Loucy (cell line): Measurements from ENCODE around the gene NEK5.
A peak's percentile ranks its signal among the peaks of the same experiment; 100 is the strongest.

Experiments
- H2AFZ ChIP-seq: fragments of 200-600 bp; sonication (generic); 2 replicates; pipeline ENCODE4 v1.6.0; 2016; ENCODE audit warnings: antibody characterized with exemption, mild to moderate bottlenecking, low read length, moderate library complexity
- H3F3A ChIP-seq: fragments of 200-600 bp; 2 replicates; pipeline ENCODE4 v1.6.0; 2016; ENCODE audit warnings: antibody characterized with exemption, low read depth, mild to moderate bottlenecking
- H3K27me3 ChIP-seq: fragments of 200-600 bp; sonication (generic); 2 replicates; pipeline ENCODE4 v1.6.1; 2014; ENCODE audit warnings: low read length, mild to moderate bottlenecking; ENCODE audit not compliant: insufficient read depth, poor library complexity, severe bottlenecking
- H3K36me3 ChIP-seq: fragments of 200-600 bp; sonication (generic); 2 replicates; pipeline ENCODE4 v1.6.1; 2016; ENCODE audit warnings: low read length; ENCODE audit not compliant: insufficient read depth
- H3K4me1 ChIP-seq: fragments of 200-600 bp; sonication (generic); 2 replicates; pipeline ENCODE4 v1.5.1; 2014; ENCODE audit warnings: low read length, mild to moderate bottlenecking; ENCODE audit not compliant: insufficient read depth, poor library complexity, severe bottlenecking
- H3K4me2 ChIP-seq: fragments of 200-600 bp; sonication (generic); 2 replicates; pipeline ENCODE4 v1.6.0; 2014; ENCODE audit warnings: antibody characterized with exemption, low read length, low read depth, mild to moderate bottlenecking; ENCODE audit not compliant: poor library complexity, severe bottlenecking
- H3K4me3 ChIP-seq: fragments of 200-600 bp; sonication (generic); 2 replicates; pipeline ENCODE4 v1.5.1; 2014; ENCODE audit warnings: low read length, mild to moderate bottlenecking, mixed read lengths; ENCODE audit not compliant: poor library complexity, severe bottlenecking
- H3K79me2 ChIP-seq: fragments of 200-600 bp; sonication (generic); 2 replicates; pipeline ENCODE4 v1.6.1; 2014; ENCODE audit warnings: low read length; ENCODE audit not compliant: insufficient read depth
- H3K9ac ChIP-seq: fragments of 200-600 bp; sonication (generic); 2 replicates; pipeline ENCODE4 v1.6.0; 2014; ENCODE audit warnings: mild to moderate bottlenecking, low read depth, low read length, moderate library complexity; ENCODE audit not compliant: poor library complexity, severe bottlenecking
- H3K9me2 ChIP-seq: fragments of 200-600 bp; sonication (generic); replicated peaks from 2 replicates; pipeline ENCODE4 v1.6.1; 2016; ENCODE audit warnings: low read depth, low read length, mixed read lengths
- H3K9me3 ChIP-seq: fragments of 200-600 bp; sonication (generic); 2 replicates; pipeline ENCODE4 v1.6.1; 2014; ENCODE audit warnings: mild to moderate bottlenecking, antibody characterized with exemption, low read length, low read depth; ENCODE audit not compliant: insufficient read depth
- H4K20me1 ChIP-seq: fragments of 200-600 bp; sonication (generic); 2 replicates; pipeline ENCODE4 v1.6.0; 2014; ENCODE audit warnings: antibody characterized with exemption, low read length, mild to moderate bottlenecking; ENCODE audit not compliant: insufficient read depth, poor library complexity, severe bottlenecking
- EZH2phosphoT487 ChIP-seq: fragments of 200-600 bp; IDR thresholded peaks from 2 replicates; pipeline ENCODE4 v1.6.1; 2018; ENCODE audit warnings: antibody characterized with exemption, mild to moderate bottlenecking, moderate library complexity, borderline replicate concordance
- TF ChIP-seq, protein P1 (sequence below): fragments of 200-600 bp; sonication (generic); conservative IDR thresholded peaks from 2 replicates; pipeline ENCODE4 v1.5.1; 2014; ENCODE audit warnings: mild to moderate bottlenecking, antibody characterized with exemption, low read length

The NEK5 gene

DNA sequence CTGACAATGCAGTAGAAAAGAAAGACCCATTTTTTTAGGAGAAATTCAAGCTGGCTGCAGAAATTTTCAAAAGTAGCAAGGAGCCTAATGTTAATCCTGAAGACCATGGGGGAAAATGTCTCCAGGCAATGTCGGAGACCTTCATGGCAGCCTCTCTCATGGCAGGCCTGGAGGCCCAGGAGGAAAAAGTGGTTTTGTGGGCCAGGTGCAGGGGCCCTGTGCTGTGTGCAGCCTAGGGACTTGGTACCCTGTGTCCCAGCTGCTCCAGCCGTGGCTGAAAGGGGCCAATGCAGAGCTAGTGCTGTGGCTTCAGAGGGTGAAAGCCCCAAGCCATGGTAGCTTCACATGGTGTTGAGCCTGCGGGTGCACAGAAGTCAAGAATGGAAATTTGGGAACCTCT, 112.6 kb downstream of the NEK5 start:
- H3F3A ChIP-seq = no peaks in the 10 kb centered on the region
- no peaks in the 10 kb centered on the region for H3K9me2 ChIP-seq
- TF ChIP-seq, protein P1, sequence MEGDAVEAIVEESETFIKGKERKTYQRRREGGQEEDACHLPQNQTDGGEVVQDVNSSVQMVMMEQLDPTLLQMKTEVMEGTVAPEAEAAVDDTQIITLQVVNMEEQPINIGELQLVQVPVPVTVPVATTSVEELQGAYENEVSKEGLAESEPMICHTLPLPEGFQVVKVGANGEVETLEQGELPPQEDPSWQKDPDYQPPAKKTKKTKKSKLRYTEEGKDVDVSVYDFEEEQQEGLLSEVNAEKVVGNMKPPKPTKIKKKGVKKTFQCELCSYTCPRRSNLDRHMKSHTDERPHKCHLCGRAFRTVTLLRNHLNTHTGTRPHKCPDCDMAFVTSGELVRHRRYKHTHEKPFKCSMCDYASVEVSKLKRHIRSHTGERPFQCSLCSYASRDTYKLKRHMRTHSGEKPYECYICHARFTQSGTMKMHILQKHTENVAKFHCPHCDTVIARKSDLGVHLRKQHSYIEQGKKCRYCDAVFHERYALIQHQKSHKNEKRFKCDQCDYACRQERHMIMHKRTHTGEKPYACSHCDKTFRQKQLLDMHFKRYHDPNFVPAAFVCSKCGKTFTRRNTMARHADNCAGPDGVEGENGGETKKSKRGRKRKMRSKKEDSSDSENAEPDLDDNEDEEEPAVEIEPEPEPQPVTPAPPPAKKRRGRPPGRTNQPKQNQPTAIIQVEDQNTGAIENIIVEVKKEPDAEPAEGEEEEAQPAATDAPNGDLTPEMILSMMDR = no peak
- TF ChIP-seq EZH2phosphoT487 = no peak
- H3K27me3 ChIP-seq = peaks cover 4% of the 10 kb centered on the region
- no peak overlapping the region for H3K4me3 ChIP-seq
- peaks cover 15% of the 10 kb centered on the region for H4K20me1 ChIP-seq
- H3K4me1 ChIP-seq = peaks cover 10% of the 10 kb centered on the region
- H3K4me2 ChIP-seq = no peak overlapping the region
- H2AFZ ChIP-seq = no peak overlapping the region
- H3K36me3 ChIP-seq = peaks cover 12% of the 10 kb centered on the region; the same call in 1 of the 2 replicates
- peaks cover 60% of the 10 kb centered on the region for H3K79me2 ChIP-seq
- no peak overlapping the region for H3K9ac ChIP-seq
- no peaks in the 10 kb centered on the region for H3K9me3 ChIP-seq

DNA sequence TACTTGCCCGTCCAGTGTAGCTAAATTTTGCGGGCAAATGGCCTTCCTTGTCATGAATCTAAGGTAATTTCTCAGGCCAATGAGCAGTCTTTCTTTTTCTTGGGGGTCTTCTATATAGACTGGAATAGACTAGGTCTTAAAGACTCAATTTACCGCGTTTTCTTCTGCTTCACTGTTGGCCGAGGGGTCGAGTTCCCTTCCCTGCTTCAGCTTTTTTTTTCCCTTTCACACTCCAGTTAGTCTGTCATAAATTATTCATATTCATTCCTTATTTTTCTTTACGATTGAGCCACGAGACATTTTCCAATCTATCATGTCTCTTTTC, 116.4 kb downstream of the NEK5 start:
- peak overlapping the region; percentile 91 for H2AFZ ChIP-seq
- peaks cover 20% of the 10 kb centered on the region for H3K27me3 ChIP-seq
- H3K9me2 ChIP-seq = no peaks in the 10 kb centered on the region
- peak overlapping the region; percentile 88 for H3K4me2 ChIP-seq
- H3K36me3 ChIP-seq = no peaks in the 10 kb centered on the region
- H3K4me1 ChIP-seq = peaks cover 19% of the 10 kb centered on the region
- peaks cover 12% of the 10 kb centered on the region for H4K20me1 ChIP-seq
- no peaks in the 10 kb centered on the region for H3K9me3 ChIP-seq
- H3K4me3 ChIP-seq = peak overlapping the region; percentile 91
- TF ChIP-seq, protein P1 = no peak
- TF ChIP-seq EZH2phosphoT487 = no peak
- peak overlapping the region; percentile 82 for H3K9ac ChIP-seq
- no peaks in the 10 kb centered on the region for H3F3A ChIP-seq
- H3K79me2 ChIP-seq = peaks cover 50% of the 10 kb centered on the region

DNA sequence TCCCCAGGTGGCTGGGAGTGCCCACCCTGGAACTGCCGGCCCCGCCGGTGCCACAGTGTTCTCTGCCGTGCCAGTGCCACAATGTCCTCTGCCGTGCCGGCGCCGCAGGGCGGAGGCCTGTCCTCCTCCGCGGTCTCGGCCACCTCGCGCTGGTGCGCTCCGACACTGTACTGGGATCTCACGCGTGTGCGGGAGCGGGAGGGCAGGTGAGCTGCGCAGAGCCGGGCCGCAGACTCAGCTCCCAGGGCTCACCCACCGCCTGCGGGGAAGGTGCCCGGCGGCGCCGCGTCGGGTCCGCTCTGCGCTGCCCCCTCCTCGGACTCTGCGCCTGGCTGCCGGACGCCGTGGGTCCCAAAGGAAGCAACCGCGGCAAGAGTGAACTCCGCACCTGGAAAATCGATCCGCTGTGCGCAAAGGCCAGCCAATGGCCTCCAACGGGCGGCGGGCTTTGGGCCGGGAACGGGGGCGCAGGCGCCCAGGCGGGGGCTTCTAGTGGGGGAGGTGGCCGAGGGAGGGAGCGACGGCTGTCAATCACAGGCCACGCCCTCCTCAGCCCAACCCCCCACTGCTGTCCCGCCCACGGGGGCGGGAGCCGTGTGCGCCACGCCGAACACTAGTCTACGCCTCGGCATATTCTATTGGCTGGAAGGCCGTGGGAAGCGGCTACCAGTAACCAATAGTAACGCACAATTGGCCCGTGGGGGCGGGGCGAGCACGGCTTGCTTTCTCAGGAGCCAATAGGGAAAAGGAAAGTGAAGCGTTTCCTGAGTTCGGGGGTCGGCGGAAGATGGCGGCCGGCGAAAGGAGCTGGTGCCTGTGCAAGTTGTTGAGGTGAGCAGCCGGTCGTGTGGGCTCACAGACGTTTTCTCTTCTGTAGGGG, 117.0 kb downstream of the NEK5 start, which contains the start of gene ALG11:
ALG11 (plus strand) TSS at position 767 of the 880 bp plus-strand sequence; CDS start at position 788, 21 bp downstream.
- Histone ChIP-seq H3K9ac (peak within 1 kb of the TSS; percentile 82), H3K79me2 (peaks cover 45% of the 10 kb centered on the region), H3K9me2 (no peaks in the 10 kb centered on the region), H3F3A (no peaks in the 10 kb centered on the region), H3K4me1 (peaks cover 19% of the 10 kb centered on the region), H2AFZ (peak within 1 kb of the TSS; percentile 99), H3K36me3 (no peaks in the 10 kb centered on the region), H3K4me3 (peak within 1 kb of the TSS; percentile 91), H3K27me3 (peaks cover 20% of the 10 kb centered on the region), H4K20me1 (peaks cover 12% of the 10 kb centered on the region), H3K4me2 (peak within 1 kb of the TSS; percentile 88), H3K9me3 (no peaks in the 10 kb centered on the region)
- TF ChIP-seq, protein P1 = no peak
- no peak for TF ChIP-seq EZH2phosphoT487
